ENCODE results near the gene CHMP2B.
A peak's percentile ranks its signal among the peaks of the same experiment; 100 is the strongest.

CHMP2B gene, protein sequence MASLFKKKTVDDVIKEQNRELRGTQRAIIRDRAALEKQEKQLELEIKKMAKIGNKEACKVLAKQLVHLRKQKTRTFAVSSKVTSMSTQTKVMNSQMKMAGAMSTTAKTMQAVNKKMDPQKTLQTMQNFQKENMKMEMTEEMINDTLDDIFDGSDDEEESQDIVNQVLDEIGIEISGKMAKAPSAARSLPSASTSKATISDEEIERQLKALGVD

DNA sequence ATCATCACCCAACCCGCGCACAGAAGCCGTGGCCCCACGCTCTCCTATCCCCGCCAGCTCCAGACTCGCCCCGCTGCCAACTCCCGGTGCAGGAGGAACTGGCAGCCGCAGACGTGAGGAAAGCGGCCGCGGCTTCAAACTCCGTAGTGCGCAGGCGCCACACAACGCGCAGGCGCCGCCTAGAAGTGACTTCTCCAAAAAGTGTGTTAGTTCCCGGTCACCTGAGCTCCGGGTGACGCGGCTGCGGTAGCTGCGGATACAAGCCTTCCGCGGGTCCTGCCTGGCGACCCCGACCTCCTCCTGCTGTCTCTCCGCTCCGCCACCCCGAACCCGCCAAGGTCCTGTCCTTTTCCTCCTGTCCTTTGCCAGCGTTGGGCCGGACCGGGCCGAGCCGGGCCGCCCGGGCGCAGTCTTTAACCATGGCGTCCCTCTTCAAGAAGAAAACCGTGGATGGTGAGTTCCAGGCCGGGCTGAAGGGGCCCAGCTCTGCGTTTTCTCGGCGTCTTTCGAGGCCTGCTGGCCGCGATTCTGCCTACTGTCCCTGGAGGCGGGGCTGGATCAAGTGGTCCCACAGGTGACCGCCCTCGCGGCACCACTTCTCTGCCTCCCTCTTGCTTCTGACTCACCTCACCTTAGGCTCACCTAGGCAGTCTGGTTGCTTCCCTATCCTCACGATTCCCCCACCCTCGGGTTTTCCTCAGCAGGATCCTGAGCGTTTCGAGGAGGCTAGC is at the start of gene CHMP2B:
Gene CHMP2B, plus strand, starts transcription at position 206 of the 731 bp plus-strand sequence. Its CDS starts 214 bp downstream, at position 420.
- peak; percentile 73 to 84 for DNase-seq (ENCODE audit: extremely low read depth in 1 of 2, low read depth in 1 of 2)

DNA sequence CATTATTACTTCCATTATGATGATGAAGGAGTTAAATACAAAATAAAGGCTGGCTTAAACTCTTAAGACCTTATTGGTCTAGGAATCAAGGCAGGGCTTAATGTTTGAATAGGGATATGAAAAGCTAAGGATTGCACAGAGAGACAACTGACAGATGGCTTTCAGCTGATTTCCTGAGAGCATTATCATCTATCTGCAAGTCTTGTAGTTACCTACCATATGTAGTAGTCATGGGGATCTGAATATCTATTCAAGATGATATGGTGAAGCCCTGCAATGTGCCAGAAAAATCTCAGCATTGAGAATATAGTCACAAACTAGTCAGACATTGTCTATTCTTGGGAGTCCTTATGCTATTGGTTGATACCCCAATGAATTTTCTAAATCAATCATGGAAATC is 47.5 kb upstream of the CHMP2B start:
- DNase-seq (ENCODE audit: extremely low read depth in 1 of 2, low read depth in 1 of 2) = no peak

- DNase-seq (ENCODE audit: extremely low read depth in 1 of 2, low read depth in 1 of 2) = no peak
These were observed 45.6 kb upstream of the CHMP2B start for GRCh38 chr3:87181551-87181950.

- no peak for DNase-seq (ENCODE audit: extremely low read depth in 1 of 2, low read depth in 1 of 2)
These were observed 45.1 kb upstream of the CHMP2B start for GRCh38 chr3:87182023-87182422.

- no peak for DNase-seq (ENCODE audit: extremely low read depth in 1 of 2, low read depth in 1 of 2)
These were observed 40.4 kb upstream of the CHMP2B start for GRCh38 chr3:87186608-87187159.

- no peak for DNase-seq (ENCODE audit: extremely low read depth in 1 of 2, low read depth in 1 of 2)
These were observed 35.9 kb upstream of the CHMP2B start for GRCh38 chr3:87191175-87191574.

- DNase-seq (ENCODE audit: extremely low read depth in 1 of 2, low read depth in 1 of 2) = no peak
These were observed 35.5 kb upstream of the CHMP2B start for GRCh38 chr3:87191641-87192040.

- DNase-seq (ENCODE audit: extremely low read depth in 1 of 2, low read depth in 1 of 2) = no peak
These were observed 30.2 kb upstream of the CHMP2B start for GRCh38 chr3:87196879-87197278.

- DNase-seq (ENCODE audit: extremely low read depth in 1 of 2, low read depth in 1 of 2) = no peak
These were observed 29.6 kb upstream of the CHMP2B start for GRCh38 chr3:87197531-87197930.

GRCh38 chr3:87198774-87199173 is 28.3 kb upstream of the CHMP2B start:
- DNase-seq (ENCODE audit: extremely low read depth in 1 of 2, low read depth in 1 of 2) = no peak

- no peak for DNase-seq (ENCODE audit: extremely low read depth in 1 of 2, low read depth in 1 of 2)
These were observed 27.5 kb upstream of the CHMP2B start for GRCh38 chr3:87199628-87200027.

DNA sequence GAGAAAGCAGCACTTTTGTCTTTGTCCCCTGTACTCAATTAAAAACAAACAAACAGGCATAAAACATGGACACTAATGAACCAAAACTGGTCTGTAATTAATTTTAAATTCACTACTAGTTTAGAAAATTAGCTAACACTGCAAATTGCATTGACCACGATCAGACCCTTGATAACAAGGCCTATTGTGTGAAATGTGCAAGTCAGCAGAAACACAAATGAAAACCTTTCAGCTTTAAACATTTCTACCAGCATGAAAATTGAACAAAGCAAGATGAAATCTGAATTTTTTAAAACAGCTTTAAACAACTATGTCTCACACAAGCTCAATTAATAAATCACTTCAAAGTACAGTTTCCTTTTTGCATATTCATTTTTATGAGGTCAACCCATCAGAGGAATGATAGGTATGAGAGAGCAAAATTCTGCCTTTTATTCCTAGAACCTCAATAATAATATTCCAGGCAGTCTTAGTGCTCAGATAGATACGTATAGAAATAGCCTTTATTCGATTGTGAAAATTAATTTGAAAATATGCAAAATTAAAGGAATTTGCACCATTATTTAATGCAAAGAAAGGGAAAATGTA is 27.0 kb upstream of the CHMP2B start:
- no peak for DNase-seq (ENCODE audit: extremely low read depth in 1 of 2, low read depth in 1 of 2)

GRCh38 chr3:87201727-87202126 is 25.4 kb upstream of the CHMP2B start:
- DNase-seq (ENCODE audit: extremely low read depth in 1 of 2, low read depth in 1 of 2) = no peak

GRCh38 chr3:87203809-87204208 is 23.3 kb upstream of the CHMP2B start:
- no peak for DNase-seq (ENCODE audit: extremely low read depth in 1 of 2, low read depth in 1 of 2)

DNA sequence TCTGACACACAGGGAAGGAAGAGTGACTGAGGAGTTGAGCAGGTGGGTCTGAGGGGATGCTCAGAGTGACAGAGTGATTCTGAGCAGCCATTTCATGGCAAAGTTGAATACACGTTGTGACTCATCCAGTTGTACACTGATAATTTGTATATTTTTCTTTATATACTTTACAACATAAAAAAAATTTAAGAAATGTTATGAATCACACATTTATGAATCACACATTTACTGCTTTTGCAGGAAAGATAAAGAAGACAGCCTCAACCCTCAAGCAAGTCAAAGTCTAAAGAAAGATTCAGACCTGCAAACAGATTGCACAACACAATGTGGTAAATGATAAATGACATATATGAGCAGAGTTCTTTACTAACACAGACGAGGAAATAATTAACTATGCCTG is 21.0 kb upstream of the CHMP2B start:
- DNase-seq (ENCODE audit: extremely low read depth in 1 of 2, low read depth in 1 of 2) = no peak

- no peak for DNase-seq (ENCODE audit: extremely low read depth in 1 of 2, low read depth in 1 of 2)
These were observed 20.5 kb upstream of the CHMP2B start for GRCh38 chr3:87206635-87207034.

GRCh38 chr3:87207460-87207859 is 19.6 kb upstream of the CHMP2B start:
- DNase-seq (ENCODE audit: extremely low read depth in 1 of 2, low read depth in 1 of 2) = no peak

DNA sequence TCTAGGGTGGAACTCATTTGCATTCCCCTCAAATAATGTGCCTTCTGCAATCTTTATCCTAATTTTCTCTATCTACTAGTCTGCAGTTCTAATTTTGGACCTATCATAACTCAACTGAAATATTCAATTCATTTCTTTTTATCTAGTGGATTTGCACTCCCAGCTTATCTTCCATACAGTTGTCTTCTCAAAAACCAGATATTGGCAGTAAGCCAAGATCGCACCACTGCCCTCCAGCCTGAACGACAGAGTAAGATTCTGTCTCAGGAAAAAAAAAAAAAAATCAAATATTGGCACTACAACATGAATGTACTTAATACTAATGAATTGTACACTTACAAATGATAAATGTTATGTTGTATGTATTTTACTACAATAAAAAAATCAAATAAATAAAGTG is 18.0 kb upstream of the CHMP2B start:
- DNase-seq (ENCODE audit: extremely low read depth in 1 of 2, low read depth in 1 of 2) = no peak

DNA sequence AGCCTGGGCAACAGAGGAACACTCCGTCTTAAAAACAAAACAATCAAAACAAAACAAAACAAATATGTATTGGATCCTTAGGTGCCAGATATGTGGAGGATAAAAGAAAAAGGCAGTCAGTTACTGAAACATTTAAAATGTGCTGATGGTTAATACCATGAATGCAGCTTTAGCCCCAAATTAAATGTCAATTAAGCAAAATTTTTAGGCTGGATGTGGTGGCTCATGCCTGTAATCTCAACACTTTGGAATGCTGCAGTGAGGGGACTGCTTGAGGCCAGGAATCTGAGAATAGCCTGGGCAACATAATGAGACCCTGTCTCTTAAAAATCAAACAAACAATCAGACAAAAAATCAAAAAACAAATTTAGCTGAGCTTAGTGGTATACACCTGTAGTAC is 8.5 kb upstream of the CHMP2B start:
- no peak for DNase-seq (ENCODE audit: extremely low read depth in 1 of 2, low read depth in 1 of 2)

DNA sequence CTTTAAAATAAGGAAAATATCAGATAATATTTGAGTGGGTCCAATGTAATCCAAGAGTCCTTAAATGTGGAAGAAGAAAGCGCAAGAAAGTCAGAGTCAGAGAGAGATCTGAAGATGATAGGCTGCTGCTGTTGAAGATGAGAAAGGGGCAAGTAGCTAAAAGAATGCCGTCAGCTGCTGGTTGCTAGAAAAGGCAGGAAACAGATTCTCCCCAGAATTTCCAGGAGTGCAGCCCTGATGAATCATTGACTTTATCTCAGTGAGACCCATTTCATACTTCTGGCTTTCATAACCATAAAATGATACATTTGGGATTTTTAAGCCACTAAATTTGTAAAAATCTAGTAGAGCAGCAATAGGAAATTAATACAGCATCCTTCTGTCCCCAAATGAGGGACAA is 7.5 kb upstream of the CHMP2B start:
- DNase-seq (ENCODE audit: extremely low read depth in 1 of 2, low read depth in 1 of 2) = no peak

DNA sequence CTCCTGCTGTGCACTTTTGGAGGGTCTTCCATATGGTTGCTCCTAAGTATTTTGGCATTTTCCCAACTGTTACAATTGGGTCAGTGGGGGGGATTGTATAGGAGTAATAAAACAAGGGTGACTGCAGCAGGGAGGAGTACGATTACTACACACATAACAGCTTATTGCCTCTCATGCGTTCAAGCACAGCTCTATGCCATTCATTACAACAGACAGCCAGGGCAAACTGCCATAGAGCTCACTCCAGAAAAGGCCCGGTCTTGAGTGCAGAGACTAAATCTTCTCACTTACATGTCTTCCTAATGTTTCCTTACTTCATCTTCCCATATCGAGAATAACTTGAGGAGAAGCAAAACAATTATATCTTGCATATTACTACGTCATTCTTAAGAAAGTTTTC is 1.4 kb upstream of the CHMP2B start:
- DNase-seq (ENCODE audit: extremely low read depth in 1 of 2, low read depth in 1 of 2) = no peak

GRCh38 chr3:87227835-87228144 is 681 bp downstream of the CHMP2B start:
- no peak for DNase-seq (ENCODE audit: extremely low read depth in 1 of 2, low read depth in 1 of 2)
